Measurements from ENCODE around the gene SLC45A1.

SLC45A1 gene

GRCh38 chr1:8338526-8339202 lies 20.8 kb downstream of the SLC45A1 start:
- FAIRE-seq: no peak

- no peak for FAIRE-seq
Measured at GRCh38 chr1:8339203-8339600, 21.3 kb downstream of the SLC45A1 start.

- FAIRE-seq: no peak
Measured at GRCh38 chr1:8340448-8340847, 22.5 kb downstream of the SLC45A1 start.

- no peak for FAIRE-seq
Measured at GRCh38 chr1:8342325-8342724, 24.4 kb downstream of the SLC45A1 start.

DNA sequence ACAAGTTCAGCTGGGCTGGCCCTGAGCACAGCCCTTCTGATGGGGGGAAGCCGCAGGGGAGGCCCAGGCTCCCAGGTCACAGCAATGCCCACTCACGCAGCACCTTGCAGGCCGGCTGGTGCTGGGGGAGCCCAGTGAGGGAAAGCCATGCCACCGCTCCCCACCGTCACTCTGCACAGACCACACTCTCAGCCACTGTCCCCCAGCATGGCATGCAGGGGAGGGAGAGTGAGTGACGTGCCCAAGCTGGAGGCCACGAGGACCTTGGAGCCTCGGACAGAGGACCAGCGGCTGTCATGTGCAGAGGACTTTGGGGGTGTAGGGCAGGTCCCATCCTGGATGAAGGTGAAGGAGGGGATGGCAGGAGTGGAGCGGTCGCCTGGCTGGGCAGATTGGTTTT lies 25.1 kb downstream of the SLC45A1 start:
- no peak for FAIRE-seq

GRCh38 chr1:8343464-8344001 lies 25.6 kb downstream of the SLC45A1 start:
- no peak for FAIRE-seq

DNA sequence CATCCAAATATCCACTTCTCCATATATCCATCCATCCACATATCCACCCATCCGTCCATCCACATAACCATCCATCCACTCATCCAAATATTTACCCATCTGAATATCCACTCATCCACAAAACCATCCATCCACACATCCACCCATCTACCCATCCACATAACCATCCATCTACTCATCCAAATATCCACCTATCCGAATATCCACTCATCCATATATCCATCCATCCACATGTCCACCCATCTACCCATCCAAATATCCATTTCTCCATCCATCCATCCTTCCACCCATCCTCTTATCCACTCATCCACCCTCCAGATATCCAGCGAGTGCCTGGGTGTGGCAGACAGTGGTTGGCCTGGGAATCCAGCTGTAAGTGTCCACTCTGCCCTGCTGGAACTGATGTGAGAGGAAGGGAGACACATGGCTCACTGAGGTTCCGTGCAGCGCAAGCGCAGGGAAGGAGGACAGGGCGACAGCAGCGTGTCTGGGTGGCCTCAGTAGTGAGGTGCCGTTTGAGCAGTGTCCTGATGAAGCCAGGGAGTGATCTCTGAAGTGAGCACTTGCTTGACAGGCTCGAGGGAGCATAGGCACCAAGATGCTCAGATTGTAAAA lies 27.1 kb downstream of the SLC45A1 start:
- no peak for FAIRE-seq

DNA sequence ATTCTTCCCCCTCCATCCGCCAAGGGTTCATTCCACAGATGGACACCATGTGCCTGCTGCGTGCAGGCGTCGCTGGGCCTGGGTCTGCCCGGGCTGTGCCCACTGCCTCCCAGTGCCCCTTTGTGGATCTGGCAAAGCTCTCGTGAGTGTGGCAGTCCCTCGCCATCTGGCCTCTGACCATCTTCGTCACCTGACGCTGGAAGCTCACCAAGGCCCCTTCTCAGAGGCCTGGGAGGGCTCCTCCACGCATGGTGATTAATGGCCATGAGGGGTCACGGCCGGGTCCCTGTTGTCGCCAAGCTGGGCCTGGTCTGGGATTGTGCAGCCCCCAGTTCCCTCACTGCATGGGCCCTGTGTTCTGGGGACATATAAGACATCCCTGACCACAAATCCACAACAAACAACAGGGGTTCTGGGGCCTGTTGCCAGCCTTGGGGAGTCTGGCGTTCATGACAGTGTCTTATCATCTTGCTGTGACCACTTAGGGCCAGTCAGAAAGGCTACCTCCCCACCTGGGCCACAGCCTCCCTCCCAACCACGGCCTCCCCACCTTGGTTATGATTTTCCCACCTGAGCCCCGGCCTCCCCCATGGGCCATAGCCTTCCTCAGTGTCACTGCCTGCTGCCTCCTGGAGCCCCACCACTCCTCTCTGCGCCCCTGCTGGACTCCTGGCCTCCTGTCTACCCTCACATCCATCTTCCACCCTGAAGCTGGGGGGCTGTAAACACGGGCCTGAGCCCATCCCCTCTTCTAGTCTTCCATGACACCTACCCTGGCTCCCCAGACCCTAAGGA lies 27.9 kb downstream of the SLC45A1 start:
- FAIRE-seq: no peak

DNA sequence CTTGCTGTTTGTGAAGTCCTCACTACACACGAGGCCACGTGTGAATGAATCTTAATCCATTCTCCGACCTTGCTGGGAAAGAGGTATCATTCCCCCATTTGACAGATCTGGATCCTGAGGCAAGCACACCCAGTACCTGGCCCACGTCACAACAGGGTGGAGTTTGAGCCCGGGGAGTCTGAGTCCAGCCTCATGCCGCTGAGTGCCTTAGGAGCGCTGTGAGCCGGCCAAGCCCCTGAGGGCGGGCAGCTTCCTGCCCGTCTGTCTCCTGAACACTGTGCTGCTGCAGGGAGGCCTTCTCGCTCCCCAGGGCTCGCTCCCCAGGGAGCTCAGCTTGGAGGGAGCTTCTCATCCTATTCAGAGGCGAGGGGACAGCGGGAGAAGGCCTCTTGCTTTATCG lies 29.7 kb downstream of the SLC45A1 start:
- FAIRE-seq: no peak

DNA sequence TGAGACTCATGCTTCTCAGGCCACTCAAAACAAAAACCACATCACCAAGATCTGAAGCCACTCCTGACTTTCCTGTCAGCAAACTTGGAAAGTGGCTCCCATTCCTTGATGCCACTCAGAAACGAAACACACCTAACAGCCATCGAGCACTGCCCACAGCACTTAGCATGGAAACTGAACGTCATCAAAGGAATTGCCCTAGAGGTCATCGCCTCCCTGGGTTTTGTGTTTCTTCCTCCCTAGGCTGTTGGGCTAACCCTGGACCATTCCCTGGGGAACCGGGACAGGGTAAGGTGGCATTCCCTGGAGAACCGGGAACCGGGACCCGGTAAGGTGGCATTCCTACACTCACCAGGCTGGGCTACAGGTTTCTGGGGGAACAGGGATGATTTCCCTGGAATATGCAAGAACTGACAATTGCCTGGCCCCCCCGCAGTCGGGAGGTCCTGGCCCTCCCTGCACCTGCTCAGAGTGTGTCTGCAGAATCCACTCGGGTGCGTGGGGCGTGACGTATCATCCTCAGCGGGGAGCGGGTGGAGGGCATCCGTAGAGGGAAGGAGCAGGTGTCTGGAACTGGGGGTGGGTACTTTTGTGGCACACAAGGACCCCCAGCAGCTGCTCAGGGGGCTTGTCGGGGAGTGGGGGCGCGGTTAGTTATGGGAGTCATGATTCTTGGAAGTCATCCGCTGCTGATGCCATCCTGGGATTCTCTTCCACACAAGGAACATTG lies 30.3 kb downstream of the SLC45A1 start:
- no peak for FAIRE-seq

- no peak for FAIRE-seq
Measured at GRCh38 chr1:8348777-8349472, 31.0 kb downstream of the SLC45A1 start.

- no peak for FAIRE-seq
Measured at GRCh38 chr1:8349473-8349865, 31.6 kb downstream of the SLC45A1 start.

GRCh38 chr1:8349961-8350360 lies 32.0 kb downstream of the SLC45A1 start:
- FAIRE-seq: no peak

- no peak for FAIRE-seq
Measured at GRCh38 chr1:8350914-8351684, 33.2 kb downstream of the SLC45A1 start.

GRCh38 chr1:8351693-8352470 lies 34.0 kb downstream of the SLC45A1 start:
- no peak for FAIRE-seq

GRCh38 chr1:8352471-8352845 lies 34.5 kb downstream of the SLC45A1 start:
- no peak for FAIRE-seq

- no peak for FAIRE-seq
Measured at GRCh38 chr1:8352886-8353785, 35.2 kb downstream of the SLC45A1 start.

DNA sequence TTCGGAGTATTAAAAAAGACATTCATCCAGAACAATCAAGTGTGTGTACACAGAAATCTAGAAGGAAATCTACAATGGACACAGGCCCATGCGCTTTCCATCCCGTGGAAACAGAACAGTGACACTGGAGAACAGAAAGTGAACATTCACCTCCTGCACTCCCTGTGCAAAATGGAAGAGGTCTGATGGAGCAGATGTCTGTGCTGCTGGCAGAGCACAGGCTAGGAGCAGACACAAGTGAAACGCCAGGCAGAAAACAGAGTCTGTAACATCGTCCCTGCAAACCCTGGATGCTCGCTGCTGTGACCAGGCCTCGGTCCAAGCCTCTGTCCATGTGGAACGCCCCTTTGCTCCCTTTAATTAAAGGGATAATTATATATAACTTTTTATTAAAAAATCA lies 36.1 kb downstream of the SLC45A1 start:
- FAIRE-seq: no peak

GRCh38 chr1:8355439-8356255 lies 37.7 kb downstream of the SLC45A1 start:
- FAIRE-seq: no peak

Data from G401.6 (cell line).